Sigmoid colon (tissue), 7 donors: ENCODE measurements around the gene NEK9. TPM values are rescaled to one million over a fixed set of nuclear protein-coding genes. Genes with fewer than 3 reads are reported as not detected.

Source experiments
- DNase-seq: peaks from one replicate; pipeline ENCODE4 v3.0.0-alpha.2; 2019
- H3K27ac ChIP-seq, 4 donors: fragments of 200-600 bp; sonication (generic); one replicate each; pipeline ENCODE4 v1.5.1; 2016 to 2019; ENCODE audit warnings: mild to moderate bottlenecking in 1 of 4
- H3K27me3 ChIP-seq, 3 donors: fragments of 200-600 bp; sonication (generic); one replicate each; pipeline ENCODE4 v1.5.1; 2019; ENCODE audit warnings: mild to moderate bottlenecking in 1 of 3
- H3K36me3 ChIP-seq, 4 donors: fragments of 200-600 bp; sonication (generic); one replicate each; pipeline ENCODE4 v1.5.1; 2016 to 2019
- H3K4me1 ChIP-seq, 4 donors: fragments of 200-600 bp; sonication (generic); one replicate each; pipeline ENCODE4 v1.5.1; 2017 to 2019
- H3K4me3 ChIP-seq, 4 donors: fragments of 200-600 bp; sonication (generic); one replicate each; pipeline ENCODE4 v1.5.1; 2017 to 2019; ENCODE audit warnings: mild to moderate bottlenecking in 2 of 4, moderate library complexity in 1 of 4
- H3K9me3 ChIP-seq, 4 donors: fragments of 200-600 bp in 3 of 4; sonication (generic) in 3 of 4; one replicate each; pipeline versions ENCODE4 v1.5.1 to v1.6.1; 2013 to 2019
- CTCF ChIP-seq, 4 experiments: fragments of 450-650 bp in 3 of 4; fragments of 200-600 bp in 1 of 4; IDR thresholded peaks; one replicate each; pipeline ENCODE4 v1.5.1; 2016 to 2019; ENCODE audit warnings: antibody characterized with exemption in 4 of 4, mild to moderate bottlenecking in 3 of 4, moderate library complexity in 2 of 4
- EP300 ChIP-seq, 4 donors: sonication (generic); formaldehyde crosslinking; IDR thresholded peaks; one replicate each; pipeline ENCODE4 v1.6.1; 2017; ENCODE audit warnings: antibody characterized with exemption in 4 of 4
- POLR2A ChIP-seq, 2 donors: fragments of 450-650 bp; IDR thresholded peaks; one replicate each; pipeline ENCODE4 v1.6.1; 2016; ENCODE audit warnings: antibody characterized with exemption in 2 of 2, mild to moderate bottlenecking in 2 of 2, moderate library complexity in 2 of 2
- POLR2AphosphoS5 ChIP-seq, 4 donors: sonication (generic); formaldehyde crosslinking; IDR thresholded peaks; one replicate each; pipeline ENCODE4 v1.6.1; 2017; ENCODE audit warnings: antibody characterized with exemption in 4 of 4
- WGBS, 2 donors: extraction: QIAGEN DNeasy Blood & Tissue Kit; methylation state at CpG; one replicate each; pipeline ENCODE4 v1.1.7; 2013; 5-methylcytosine and 5-hydroxymethylcytosine counted together
- intact Hi-C: fragments of 100-400 bp; cut with DNase I; formaldehyde crosslinking; loops from one replicate; pipeline ENCODE4 v1.15.1; 2023
- polyA plus RNA-seq, 3 donors: library from polyadenylated mRNA; stranded (reverse); fragments of 200-250 nt; gene quantifications; one replicate each; pipeline ENCODE4 v1.2.3, GENCODE V29; 2013
- total RNA-seq, 4 donors: library from RNA; depleted of rRNA; stranded (reverse); fragments of >200 nt; gene quantifications; one replicate each; pipeline ENCODE4 v1.1.0, GENCODE V29; 2016
- donor health status: healthy with polysubstance abuse.
- donor health status: Bipolar disorder and iron deficiency.
- donor health status: healthy.

The NEK9 gene
- total and polyA plus RNA-seq, 7 donors, result 9.0 to 66.7 (median 54.4) TPM

GRCh38 chr14:75046899-75047298 lies 79.9 kb downstream of the NEK9 start:
- no peak for DNase-seq
- intact Hi-C loops, result loop anchor here (5.0 kb wide), 1 partner anchor 35 kb away; no protein-coding TSS in a partner anchor
- Histone ChIP-seq H3K9me3 (no peaks in the 10 kb centered on the region), H3K4me1 (peaks cover 0 to 47% (median 29%) of the 10 kb centered on the region in 4 donors), H3K27me3 (no peaks in the 10 kb centered on the region), H3K4me3 (no peak overlapping the region), H3K36me3 (peaks cover 0 to 12% (median 0%) of the 10 kb centered on the region in 4 donors), H3K27ac (no peak overlapping the region)
- TF ChIP-seq EP300 (IDR thresholded peaks at IDR 0.05), result no peak
- TF ChIP-seq POLR2A (IDR thresholded peaks at IDR 0.05), result no peak
- TF ChIP-seq CTCF (IDR thresholded peaks at IDR 0.05), result no peak
- no peak for TF ChIP-seq POLR2AphosphoS5 (IDR thresholded peaks at IDR 0.05)
- WGBS, 2 donors, result 78 to 82% methylated on average over 3 of the region's 3 CpGs

DNA sequence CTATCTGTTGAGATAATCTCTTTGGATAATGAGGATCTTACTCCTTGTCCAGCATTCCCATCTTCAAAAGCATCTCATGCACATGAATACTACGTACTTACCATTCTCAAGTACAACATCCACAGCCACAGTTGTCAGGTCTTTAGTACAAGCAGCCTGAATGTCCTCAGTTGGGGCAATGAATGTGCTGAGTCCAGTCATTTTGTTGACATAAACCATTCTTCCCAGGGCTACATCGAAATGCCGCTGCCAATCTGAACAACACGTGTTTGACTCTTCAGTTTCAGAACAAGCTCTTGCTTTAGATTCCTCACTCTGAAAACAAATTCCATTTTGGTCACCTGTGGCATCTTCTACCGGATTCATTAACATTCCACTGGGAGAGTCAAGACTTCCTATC lies 80.6 kb downstream of the NEK9 start:
- Histone ChIP-seq H3K9me3 (no peaks in the 10 kb centered on the region), H3K27me3 (no peaks in the 10 kb centered on the region), H3K36me3 (peaks cover 0 to 18% (median 0%) of the 10 kb centered on the region in 4 donors), H3K4me1 (peaks cover 0 to 42% (median 26%) of the 10 kb centered on the region in 4 donors), H3K4me3 (no peak overlapping the region), H3K27ac (no peak overlapping the region)
- intact Hi-C loops, result loop anchor here (5.0 kb wide), 1 partner anchor 36 kb away; no protein-coding TSS in a partner anchor
- DNase-seq, result no peak
- TF ChIP-seq EP300 (IDR thresholded peaks at IDR 0.05), result no peak
- no peak for TF ChIP-seq CTCF (IDR thresholded peaks at IDR 0.05)
- no peak for TF ChIP-seq POLR2A (IDR thresholded peaks at IDR 0.05)
- TF ChIP-seq POLR2AphosphoS5 (IDR thresholded peaks at IDR 0.05), result no peak
- 96 to 99% methylated on average over 5 of the region's 5 CpGs for WGBS, 2 donors

- Histone ChIP-seq H3K36me3 (peaks cover 0 to 29% (median 0%) of the 10 kb centered on the region in 4 donors), H3K4me1 (peaks cover 0 to 30% (median 17%) of the 10 kb centered on the region in 4 donors), H3K4me3 (peak overlapping the region in 1 of 4 donors; percentile 2), H3K27me3 (no peaks in the 10 kb centered on the region), H3K27ac (peak overlapping the region in 1 of 4 donors; percentile 43), H3K9me3 (no peaks in the 10 kb centered on the region)
- no peak for TF ChIP-seq CTCF (IDR thresholded peaks at IDR 0.05)
- TF ChIP-seq POLR2AphosphoS5 (IDR thresholded peaks at IDR 0.05), result no peak
- TF ChIP-seq POLR2A (IDR thresholded peaks at IDR 0.05), result no peak
- TF ChIP-seq EP300 (IDR thresholded peaks at IDR 0.05), result no peak
- DNase-seq, result no peak
- intact Hi-C loops, result loop anchor here (5.0 kb wide), 1 partner anchor 38 kb away; no protein-coding TSS in a partner anchor
- 43 to 69% methylated on average over 8 of the region's 8 CpGs for WGBS, 2 donors
Measured at GRCh38 chr14:75044752-75045151, 82.1 kb downstream of the NEK9 start.

GRCh38 chr14:75044322-75044721 lies 82.5 kb downstream of the NEK9 start:
- no peak for TF ChIP-seq EP300 (IDR thresholded peaks at IDR 0.05)
- no peak for TF ChIP-seq CTCF (IDR thresholded peaks at IDR 0.05)
- TF ChIP-seq POLR2A (IDR thresholded peaks at IDR 0.05), result no peak
- TF ChIP-seq POLR2AphosphoS5 (IDR thresholded peaks at IDR 0.05), result no peak
- 8 to 10% methylated on average over 2 of the region's 2 CpGs for WGBS, 2 donors
- H3K27me3 ChIP-seq, result no peaks in the 10 kb centered on the region
- H3K4me1 ChIP-seq, result peaks cover 0 to 25% (median 15%) of the 10 kb centered on the region in 4 donors
- DNase-seq, result no peak
- H3K27ac ChIP-seq, result peak overlapping the region in 1 of 4 donors; percentile 43
- H3K4me3 ChIP-seq, result peak overlapping the region in 1 of 4 donors; percentile 2
- no peaks in the 10 kb centered on the region for H3K9me3 ChIP-seq
- peaks cover 0 to 34% (median 0%) of the 10 kb centered on the region in 4 donors for H3K36me3 ChIP-seq
- intact Hi-C loops, result no loop called here

DNA sequence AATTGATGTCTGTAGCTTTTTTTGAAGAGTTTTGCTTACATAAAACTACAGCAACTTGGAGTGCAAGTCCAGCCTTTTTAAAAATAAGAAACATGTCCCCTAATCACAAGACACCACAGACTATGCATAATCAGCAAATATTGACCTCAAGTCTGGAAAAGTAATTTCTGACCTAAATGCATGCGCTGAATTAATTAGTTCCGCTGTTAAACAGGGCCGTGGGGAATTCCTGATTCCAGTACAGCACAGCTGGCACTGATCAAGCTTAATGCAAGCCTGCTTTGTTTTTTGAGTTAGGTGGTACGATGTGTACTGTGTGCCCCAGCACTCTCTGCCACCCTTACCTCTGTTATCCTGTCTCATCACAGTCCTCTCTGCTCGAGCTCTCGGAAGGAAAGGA lies 84.8 kb downstream of the NEK9 start:
- H3K4me1 ChIP-seq, result peaks cover 0 to 17% (median 15%) of the 10 kb centered on the region in 4 donors
- H3K9me3 ChIP-seq, result no peaks in the 10 kb centered on the region
- H3K4me3 ChIP-seq, result no peak overlapping the region
- H3K36me3 ChIP-seq, result peaks cover 0 to 51% (median 5%) of the 10 kb centered on the region in 4 donors
- intact Hi-C loops, result no loop called here
- H3K27ac ChIP-seq, result no peak overlapping the region
- TF ChIP-seq EP300 (IDR thresholded peaks at IDR 0.05), result no peak
- TF ChIP-seq CTCF (IDR thresholded peaks at IDR 0.05), result no peak
- no peak for TF ChIP-seq POLR2A (IDR thresholded peaks at IDR 0.05)
- TF ChIP-seq POLR2AphosphoS5 (IDR thresholded peaks at IDR 0.05), result no peak
- DNase-seq, result no peak
- WGBS, 2 donors, result 17 to 61% methylated on average over 6 of the region's 6 CpGs
- no peaks in the 10 kb centered on the region for H3K27me3 ChIP-seq
